ENCODE measurements around the gene TRAPPC4.
"Not testable (repeated sequence)": the region's sequence is repeated elsewhere in the genome, so short reads cannot be mapped to it uniquely, and the experiment has no call there.

The TRAPPC4 gene

DNA sequence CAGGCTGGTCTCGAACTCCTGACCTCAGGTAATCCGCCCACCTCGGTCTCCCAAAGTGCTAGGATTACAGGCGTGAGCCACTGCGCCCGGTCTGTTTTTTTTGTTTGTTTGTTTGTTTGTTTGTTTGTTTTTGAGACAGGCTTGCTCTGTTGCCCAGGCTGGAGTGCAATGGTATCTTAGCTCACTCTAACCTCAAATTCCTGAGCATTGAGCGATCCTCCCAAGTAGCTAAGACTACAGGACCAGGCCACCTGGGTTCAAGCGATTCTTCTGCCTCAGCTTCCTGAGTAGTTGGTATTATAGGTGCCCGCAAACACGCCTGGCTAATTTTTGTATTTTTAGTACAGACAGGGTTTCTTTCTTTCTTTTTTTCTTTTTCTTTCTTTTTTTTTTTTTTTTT lies 14.9 kb downstream of the TRAPPC4 start:
- DNase-seq (ENCODE audit: low spot score), result not testable (repeated sequence)

DNA sequence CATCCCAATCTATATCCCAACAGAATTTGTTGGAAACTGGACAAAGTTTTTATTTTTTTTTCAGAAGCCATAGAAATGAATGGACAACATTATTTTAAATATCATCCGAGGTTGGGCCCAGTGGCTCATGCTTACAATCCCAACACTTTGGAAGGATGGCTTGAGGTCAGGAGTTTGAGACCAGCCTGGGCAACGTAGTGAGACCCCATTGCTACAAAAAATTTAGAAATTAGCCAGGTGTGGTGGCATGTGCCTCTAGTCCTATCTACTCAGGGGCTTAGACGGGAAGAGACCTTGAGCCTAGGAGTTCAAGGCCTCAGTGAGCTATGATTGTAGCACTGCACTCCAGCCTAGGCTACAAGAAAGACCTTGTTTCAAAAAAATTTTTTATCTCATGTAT lies 16.2 kb downstream of the TRAPPC4 start:
- no peak for DNase-seq (ENCODE audit: low spot score)

DNA sequence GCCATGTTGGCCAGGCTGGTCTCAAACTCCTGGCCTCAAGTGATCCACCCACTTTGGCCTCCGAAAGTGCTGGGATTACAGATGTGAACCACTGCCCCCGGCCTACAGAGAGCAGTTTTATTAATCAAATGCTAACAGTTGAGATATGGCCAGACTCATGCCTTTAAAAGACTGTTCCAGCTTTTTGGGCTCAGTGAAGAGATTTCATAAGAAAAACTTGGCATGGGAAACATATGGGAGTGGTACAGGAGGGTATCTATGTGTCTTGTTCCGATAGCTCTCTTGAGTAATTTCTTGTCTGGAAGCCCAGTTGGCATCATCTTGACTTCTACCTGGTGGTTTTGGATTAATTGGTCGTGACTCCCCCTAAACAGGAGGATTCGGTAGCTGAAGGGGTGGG lies 20.3 kb downstream of the TRAPPC4 start:
- no peak for DNase-seq (ENCODE audit: low spot score)

DNA sequence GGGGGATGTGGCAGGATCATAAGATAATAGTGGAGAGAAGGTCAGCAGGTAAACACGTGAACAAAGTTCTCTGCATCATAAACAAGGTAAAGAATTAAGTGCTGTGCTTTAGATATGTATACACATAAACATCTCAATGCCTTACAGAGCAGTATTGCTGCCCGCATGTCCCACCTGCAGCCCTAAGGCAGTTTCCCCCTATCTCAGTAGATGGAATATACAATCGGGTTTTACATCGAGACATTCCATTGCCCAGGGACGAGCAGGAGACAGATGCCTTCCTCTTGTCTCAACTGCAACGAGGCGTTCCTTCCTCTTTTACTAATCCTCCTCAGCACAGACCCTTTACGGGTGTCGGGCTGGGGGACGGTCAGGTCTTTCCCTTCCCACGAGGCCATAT lies 20.9 kb downstream of the TRAPPC4 start:
- DNase-seq (ENCODE audit: low spot score), result not testable (repeated sequence)

DNA sequence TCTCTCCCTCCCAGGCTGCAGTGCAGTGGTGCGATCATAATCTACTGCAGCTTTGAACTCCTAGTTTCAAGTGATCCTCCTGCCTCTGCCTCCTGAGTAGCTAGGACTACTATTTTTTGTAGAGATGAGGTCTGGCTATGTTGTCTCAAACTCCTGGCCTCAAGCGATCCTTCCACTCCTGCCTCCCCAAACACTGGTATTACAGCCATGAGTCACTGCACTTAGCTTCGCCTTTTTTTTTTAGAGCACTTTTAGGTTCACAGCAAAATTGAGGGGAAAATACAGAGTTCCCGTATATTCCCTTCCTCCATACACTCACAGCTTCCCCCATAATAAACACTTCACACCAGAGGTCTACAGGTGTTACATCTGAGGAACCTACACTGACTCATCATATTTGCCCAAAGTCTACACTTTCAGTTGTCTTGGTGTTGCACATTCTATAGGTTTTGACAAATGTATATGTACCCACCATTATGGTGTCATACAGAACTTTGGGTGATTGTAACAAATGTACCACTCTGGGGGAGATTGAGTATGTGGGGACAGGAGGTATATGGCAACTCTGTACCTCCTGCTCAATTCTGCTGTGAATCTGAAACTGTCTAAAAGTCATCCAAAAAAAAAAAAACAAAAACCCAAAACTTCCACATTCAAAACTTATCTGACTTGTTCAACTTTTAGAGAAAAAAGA lies 23.4 kb downstream of the TRAPPC4 start:
- no peak for DNase-seq (ENCODE audit: low spot score)

DNA sequence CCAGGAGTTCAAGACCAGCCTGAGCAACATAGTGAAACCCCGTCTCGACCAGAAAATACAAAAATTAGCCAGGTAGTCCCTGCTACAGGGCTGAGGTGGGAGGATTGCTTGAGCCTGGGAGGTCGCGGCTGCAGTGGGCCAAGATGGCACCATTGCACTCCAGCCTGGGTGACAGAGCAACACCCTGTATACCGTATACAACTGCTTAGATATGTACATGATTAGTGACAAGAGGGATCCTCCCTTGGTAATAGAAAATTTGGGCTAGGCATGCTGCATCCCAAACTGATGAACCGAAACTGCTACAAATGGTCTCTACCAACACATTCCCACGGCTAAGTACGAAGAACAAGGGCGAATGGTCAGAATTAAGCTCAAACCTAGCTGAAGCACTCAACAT lies 24.4 kb downstream of the TRAPPC4 start:
- DNase-seq (ENCODE audit: low spot score), result no peak

DNA sequence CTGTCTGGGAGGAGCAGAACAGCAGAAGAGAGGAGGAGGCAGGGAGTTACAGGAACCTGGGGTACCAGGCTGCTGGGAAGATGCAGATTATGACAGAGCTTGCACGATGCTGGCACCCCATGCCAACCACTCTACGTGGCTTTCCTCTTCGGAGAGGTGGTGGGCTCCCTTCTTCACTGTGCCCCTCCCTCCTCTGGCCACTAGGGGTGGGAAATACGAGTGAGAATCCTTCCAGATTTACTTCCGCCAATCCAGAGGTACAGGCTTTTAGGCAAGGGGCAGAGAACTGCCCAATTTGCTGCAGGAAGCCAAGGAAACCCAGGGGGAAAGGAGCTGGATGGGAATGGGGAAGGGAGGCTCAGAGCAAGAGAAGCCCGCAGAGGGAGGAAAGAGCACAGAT lies 26.1 kb downstream of the TRAPPC4 start:
- no peak for DNase-seq (ENCODE audit: low spot score)

DNA sequence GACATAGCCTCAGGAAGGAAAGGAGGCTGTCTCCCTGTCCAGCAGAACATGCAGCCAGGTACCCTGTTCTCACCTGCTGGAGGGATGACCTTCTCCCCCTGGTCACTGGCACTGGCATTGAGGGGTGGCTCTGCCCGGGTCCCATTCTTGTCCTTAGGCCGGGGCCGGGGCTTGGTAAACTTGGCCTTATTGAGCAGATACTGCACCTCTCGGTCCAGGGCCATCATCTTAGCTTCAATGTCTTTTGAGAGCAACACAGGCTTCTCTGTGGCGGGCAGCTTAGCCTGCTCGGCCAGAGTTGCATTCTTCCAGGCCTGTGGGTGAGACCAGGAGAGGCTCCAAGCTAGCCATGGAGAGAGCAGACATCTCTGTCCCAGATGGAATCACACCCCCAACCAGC lies 27.9 kb downstream of the TRAPPC4 start:
- DNase-seq (ENCODE audit: low spot score), result no peak

DNA sequence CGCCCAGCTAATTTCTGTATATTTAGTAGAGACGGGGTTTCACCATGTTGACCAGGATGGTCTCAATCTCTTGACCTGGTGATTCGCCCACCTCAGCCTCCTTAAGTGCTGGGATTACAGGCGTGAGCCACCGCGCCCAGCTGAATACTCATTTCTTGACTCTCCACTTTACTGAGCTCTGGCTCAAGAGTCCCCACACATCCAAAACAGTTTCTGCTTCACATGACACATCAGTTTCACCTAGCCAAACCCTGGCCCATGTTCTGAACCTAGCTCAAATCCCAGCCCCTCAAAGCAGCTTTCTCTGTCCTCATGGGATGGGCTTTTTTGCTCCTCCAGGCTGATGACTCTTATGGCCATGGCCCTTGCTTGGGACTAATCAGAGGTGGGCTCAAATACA lies 28.6 kb downstream of the TRAPPC4 start:
- DNase-seq (ENCODE audit: low spot score), result no peak

DNA sequence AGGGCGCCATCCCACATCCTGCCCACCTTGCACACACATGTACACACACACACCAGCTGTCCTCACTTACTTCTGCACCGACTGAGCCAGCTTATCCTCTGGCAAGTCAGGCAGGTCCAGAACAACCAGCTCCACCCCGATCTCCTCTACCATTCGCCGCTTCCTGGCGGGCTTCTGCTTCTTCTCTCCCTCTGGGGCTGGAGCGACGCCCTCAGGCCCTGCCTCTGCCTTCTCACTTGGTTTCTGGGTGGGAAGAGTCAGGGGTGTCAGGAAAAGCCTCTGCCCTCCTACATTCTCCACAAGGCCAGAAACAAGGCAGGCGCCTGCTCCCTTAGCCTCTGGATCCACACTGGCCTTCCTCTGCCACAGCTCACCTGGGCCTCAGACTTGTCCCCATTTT lies 30.1 kb downstream of the TRAPPC4 start:
- no peak for DNase-seq (ENCODE audit: low spot score)

DNA sequence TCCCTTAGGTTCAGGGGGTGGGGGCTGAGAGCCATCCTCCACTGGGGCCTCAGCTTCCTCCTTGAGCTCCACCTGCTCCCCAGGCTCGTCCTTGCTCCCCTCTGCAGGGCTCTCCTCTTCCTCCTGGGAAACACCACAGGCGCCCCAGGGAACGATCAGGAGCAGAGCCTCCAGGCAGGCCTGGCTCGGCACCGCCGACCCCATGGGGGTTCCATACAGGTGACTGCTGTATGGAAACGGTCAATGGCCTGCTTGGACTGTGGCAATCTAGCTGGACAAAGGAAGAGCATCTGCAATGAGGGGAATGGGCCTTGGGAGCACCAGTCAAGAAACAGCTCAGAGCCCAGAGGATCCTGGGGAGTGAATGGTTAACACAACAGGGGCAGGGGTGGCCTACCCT lies 30.5 kb downstream of the TRAPPC4 start:
- DNase-seq (ENCODE audit: low spot score), result no peak

DNA sequence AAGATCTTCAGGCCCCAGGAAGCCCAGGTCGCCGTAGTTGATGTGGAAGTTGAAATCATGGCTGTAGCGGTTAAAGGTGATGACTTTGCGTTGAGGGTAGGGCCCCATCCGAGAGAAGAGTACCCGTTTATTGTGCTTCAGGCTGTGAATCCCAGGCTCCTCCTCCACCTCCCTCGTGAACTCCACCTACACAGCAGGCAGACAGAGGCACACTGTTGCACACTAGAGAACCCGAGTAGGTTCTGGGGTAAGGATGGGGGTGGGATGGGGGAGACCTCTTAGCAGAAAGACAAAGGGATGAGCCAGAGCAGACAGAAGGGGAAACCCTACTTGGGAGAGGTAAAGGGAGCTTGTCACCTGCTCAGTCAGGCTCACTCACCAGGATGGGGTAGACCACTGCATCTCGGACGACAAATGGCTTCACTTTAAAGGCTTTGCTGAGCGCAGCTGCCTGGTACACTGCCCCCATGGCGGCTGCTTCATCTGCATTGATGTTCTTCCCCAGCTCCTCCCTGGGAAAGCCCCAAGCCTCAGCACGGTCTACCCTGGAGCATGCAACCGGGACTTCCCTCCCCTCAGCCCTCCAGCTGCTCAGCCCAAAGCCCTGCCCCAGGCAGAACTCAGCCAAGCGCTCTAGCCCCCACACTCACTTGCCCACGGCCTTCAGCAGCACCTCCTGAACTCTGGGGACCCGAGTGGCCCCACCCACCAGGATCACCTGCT lies 33.0 kb downstream of the TRAPPC4 start:
- DNase-seq (ENCODE audit: low spot score), result no peak

DNA sequence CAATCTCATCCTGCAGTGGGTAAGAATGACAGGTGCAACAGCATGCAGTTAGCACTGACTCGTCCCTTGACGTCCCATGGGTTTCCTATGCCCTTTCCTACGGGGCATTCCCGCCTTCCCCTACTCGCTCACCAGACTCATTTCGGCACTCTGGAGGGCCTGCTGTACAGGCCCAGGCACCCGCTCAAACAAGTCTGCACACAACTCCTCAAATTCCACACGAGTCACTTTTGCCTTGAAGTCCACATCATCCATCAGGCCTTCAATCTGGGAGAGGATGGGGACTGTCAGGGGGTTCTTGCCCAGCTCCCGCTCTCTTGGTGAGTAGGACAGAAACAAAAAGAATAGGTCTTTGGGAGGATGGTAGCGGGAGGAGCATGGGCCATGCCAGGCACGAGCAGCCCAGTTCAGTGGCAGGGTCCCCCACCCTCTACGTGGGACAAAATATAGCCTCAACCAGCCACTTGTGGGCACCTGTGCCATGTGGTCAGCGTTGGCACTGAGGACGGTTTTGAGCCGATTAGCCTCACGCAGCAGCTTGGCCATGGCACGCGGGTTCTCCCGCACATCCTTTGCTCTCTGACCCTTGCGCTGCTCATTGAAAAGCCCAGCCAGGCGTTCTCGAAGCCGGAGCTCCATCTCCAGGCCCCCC lies 33.7 kb downstream of the TRAPPC4 start:
- DNase-seq (ENCODE audit: low spot score), result no peak

DNA sequence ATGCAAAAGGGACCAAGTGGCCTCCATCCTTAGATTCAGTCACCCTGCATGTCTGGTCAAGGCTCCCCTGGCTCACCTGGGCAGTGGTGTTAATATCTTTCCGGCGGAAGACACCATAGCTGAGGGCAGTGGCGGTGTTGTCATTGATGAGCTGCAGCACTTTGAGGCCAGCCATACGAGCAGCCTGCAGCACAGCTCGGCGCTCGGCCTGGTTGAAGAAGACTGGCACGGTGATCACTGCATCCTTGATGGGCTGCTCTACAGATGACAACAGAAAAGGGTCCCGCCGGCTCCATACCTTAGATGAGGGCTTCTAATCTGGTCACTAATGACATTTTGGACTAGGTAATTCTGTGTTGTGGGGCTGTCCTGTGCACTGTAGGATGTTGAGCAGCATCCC lies 35.9 kb downstream of the TRAPPC4 start:
- no peak for DNase-seq (ENCODE audit: low spot score)

DNA sequence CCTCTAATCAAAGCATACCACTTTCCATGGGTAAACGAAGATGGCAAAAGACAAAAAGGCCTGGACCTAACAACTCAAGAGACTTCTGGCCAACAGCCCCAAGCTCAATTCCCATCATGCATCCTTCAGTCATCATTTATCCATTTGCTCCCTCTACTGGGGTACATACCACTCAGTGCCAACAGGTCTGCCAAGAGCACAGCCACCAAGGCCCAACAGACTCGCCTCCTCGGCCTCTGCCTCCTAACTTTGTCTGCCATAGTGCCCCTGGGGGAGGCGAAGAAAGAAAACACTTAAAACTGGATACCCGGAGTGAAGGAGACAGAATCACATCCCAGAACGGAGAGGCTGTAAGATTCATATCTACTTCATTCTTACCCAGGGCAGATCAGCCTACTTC lies 37.3 kb downstream of the TRAPPC4 start:
- peak; percentile 35 for DNase-seq (ENCODE audit: low spot score)

DNA sequence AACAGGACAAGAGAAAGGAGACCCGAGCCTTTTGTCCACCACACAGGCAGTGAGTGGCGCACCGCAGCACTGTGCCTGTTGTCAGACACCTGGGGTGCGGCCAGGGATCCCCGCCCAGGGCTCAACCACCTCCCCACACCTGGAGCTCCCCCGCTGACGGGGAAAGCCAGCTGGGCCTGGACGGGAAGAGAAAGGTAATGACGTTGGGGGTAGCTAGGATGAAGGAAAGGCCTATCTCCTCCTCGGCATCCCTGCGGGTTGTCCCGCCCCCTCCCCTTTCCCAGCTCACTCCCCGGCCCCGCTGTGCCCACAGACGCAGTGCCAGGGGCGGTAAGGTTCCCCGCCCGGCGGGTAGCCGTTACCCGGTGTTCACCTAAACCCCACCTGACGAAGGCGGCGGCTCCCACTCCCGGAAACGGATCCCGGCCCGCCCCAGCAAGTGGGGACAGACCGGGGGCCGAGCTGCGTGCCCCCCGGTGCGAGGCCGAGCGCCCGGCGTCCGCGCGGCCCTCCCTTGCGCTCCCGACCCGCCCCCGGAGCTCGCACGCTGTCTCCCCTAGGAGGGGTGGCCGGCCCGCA lies 37.9 kb downstream of the TRAPPC4 start:
- no peak for DNase-seq (ENCODE audit: low spot score)

DNA sequence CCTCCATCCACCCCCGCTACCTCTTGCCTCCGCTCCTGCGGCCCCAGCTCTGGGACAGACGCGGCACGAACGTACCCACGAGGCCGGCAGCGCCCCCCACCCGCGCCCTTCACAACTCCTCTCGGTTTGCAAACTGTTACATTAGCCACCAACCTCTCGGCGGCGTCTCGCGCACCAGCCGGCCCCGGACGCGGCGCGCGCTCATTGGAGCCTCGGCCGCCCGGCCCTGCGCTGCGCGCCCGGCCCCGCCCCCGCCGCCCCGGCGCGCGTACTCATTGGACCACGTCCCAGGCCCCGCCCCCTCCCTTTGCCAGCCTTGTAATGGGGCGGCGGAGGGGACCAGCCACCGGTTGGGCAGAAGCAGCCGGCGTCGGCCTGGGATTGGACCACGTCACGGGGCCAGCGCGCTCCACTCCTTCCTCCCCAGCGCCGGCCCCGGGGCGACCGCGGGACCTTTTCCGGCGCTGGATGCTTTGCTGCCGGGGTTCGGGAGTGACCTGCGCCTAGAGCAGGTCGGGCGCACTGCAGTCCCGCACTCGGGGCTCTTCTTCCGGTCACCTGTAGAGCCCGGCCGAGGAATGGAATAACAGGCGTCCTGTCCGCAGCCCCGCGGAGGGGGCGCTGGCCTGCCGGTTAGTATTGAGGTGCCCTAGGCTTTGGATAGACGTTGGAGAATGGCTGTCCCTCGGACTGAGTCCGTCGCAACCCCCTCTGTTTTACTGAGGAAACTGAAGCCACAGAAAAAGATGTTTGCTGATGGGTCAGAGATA lies 38.6 kb downstream of the TRAPPC4 start, which contains the start of gene HYOU1:
HYOU1 (minus strand) TSS at position 206 of the 770 bp plus-strand sequence. CDS start 1,045 bp downstream, outside the sequence.
- DNase-seq (ENCODE audit: low spot score), result peak; percentile 98

DNA sequence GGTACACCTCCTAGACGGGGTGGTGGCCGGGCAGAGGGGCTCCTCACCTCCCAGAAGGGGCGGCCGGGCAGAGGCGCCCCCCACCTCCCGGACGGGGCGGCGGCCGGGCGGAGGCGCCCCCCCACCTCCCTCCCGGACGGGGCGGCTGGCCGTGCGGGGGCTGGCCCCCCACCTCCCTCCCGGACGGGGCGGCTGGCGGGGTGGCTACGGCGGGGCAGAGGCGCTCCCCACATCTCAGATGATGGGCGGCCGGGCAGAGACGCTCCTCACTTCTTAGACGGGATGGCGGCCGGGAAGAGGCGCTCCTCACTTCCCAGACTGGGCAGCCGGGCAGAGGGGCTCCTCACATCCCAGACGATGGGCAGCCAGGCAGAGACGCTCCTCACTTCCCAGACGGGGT lies 40.6 kb downstream of the TRAPPC4 start:
- DNase-seq (ENCODE audit: low spot score), result not testable (repeated sequence)

DNA sequence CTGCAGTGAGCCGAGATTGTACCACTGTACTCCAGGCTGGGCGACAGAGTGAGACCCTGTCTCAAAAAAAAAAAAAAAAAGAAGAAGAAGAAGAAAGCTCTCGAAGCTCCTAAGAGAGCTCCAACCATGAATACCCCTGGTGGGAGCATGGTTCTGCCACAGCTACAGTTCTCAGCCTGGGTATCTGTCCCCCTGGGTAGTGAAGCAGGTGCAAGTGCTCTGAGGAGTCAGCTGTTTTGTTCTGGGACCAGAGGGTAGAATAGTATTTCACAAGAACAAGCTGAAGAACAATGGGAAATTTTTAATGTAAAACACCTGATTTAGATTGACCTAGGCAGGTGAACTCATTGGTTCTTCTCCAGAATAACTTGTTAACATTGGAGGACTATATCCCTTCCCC lies 42.7 kb downstream of the TRAPPC4 start:
- DNase-seq (ENCODE audit: low spot score), result no peak

DNA sequence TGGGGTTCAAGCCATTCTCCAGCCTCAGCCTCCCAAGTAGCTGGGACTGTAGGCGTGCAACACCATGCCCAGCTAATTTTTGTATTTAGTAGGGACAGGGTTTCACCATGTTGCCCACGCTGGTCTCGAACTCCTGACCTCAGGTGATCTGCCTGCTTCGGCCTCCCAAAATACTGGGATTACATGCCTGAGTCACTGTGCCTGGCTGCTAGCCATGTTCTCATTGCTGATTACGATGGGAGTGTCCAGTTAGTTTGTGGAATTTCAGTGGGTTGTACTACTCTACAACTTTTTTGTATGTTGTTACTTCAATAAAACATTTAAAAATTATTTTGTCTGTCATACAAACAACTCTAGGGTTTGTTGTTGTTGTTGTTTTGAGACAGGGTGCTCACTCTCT lies 44.2 kb downstream of the TRAPPC4 start:
- peak; percentile 45 for DNase-seq (ENCODE audit: low spot score)

DNA sequence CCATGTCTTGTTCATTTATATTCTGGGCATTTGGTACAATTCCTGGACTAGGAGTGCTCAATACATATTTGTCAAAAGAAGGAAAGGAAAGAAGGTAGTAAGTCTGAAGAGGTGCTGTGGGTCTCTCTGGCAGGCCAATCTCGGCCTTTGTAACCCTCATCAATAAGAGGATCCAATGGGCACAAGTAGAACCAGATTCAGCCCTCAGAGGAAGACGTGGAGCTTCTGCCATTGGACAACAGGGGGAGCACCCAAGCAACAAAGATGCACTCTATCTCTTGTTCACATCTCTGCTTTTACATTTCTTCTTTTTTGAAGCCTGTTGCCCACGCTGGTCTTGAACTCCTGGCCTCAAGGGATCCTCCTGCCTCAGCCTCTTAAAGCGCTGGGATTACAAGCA lies 46.8 kb downstream of the TRAPPC4 start:
- DNase-seq (ENCODE audit: low spot score), result peak; percentile 25

Measured in AG20443 (cell line).